K562 (cell line): ENCODE data around the gene ZNF318. TPM values are rescaled to one million over a fixed set of nuclear protein-coding genes. Genes with fewer than 3 reads are reported as not detected.

Experiments
- ARID2 ChIP-seq: fragments of 450-650 bp; IDR thresholded peaks from 2 replicates; pipeline ENCODE4 v1.6.1; 2017; ENCODE audit warnings: antibody characterized with exemption, mild to moderate bottlenecking
- HMBOX1 ChIP-seq: sonication (generic); IDR thresholded peaks from 2 replicates; pipeline ENCODE4 v1.6.1; 2016
- KAT2B ChIP-seq: IDR thresholded peaks from one replicate; pipeline ENCODE4 v1.6.1; 2012; ENCODE audit warnings: low read depth, mild to moderate bottlenecking, control low read depth, inconsistent platforms, low read length, moderate library complexity
- PTTG1 ChIP-seq: fragments of 450-650 bp; IDR thresholded peaks from 2 replicates; pipeline ENCODE4 v1.6.1; 2016; ENCODE audit warnings: low read depth, mild to moderate bottlenecking, missing genetic modification characterization, missing compliant biosample characterization
- ZC3H4 ChIP-seq: sonication (generic); formaldehyde crosslinking; IDR thresholded peaks from 2 replicates; pipeline ENCODE4 v1.9.0; 2021; ENCODE audit warnings: missing genetic modification reagents, borderline replicate concordance
- ZFP1 ChIP-seq: fragments of 450-650 bp; formaldehyde crosslinking; IDR thresholded peaks from 2 replicates; pipeline ENCODE4 v1.4.0; 2020; ENCODE audit warnings: mild to moderate bottlenecking, mixed read lengths
- ZNF146 ChIP-seq: IDR thresholded peaks from one replicate; pipeline ENCODE4 v1.6.1; 2018; ENCODE audit warnings: missing compliant biosample characterization; ENCODE audit not compliant: unreplicated experiment
- polyA plus RNA-seq, 8 experiments: library from polyadenylated mRNA; depleted of rRNA in 4 of 8; stranded (reverse) in 5 of 8; unstranded in 3 of 8; fragments of >200 nt; fragmentation: Nextera tagmentation in 2 of 8; fragmentation: Illumina TruSeq in 1 of 8; extraction: Ambion mirVana in 2 of 8; extraction: Trizol in 1 of 8; gene quantifications; 2 replicates each; pipeline versions ENCODE4 v1.2.1 to v1.2.3, GENCODE V29; 2011 to 2014; ENCODE audit warnings: inconsistent platforms in 1 of 8, missing spikeins in 1 of 8
- total RNA-seq, 7 experiments: library from RNA; depleted of rRNA in 6 of 7; stranded (reverse); fragments of >200 nt in 6 of 7; fragmentation: Illumina TruSeq in 2 of 7; extraction: Trizol in 2 of 7; gene quantifications; 2 replicates each; pipeline versions ENCODE4 v1.2.1 to v1.2.3, GENCODE V29; 2011 to 2021; ENCODE audit warnings: low replicate concordance in 1 of 7
- TF ChIP-seq, protein P1 (sequence below), 2 experiments: IDR thresholded peaks; 2 replicates each; pipeline ENCODE4 v1.6.1; 2012; ENCODE audit warnings: improper control_type of control experiment in 2 of 2, low read depth in 2 of 2, low read length in 2 of 2, borderline replicate concordance in 1 of 2
- TF ChIP-seq, protein P2 (sequence below), 2 experiments: fragments of 450-650 bp; IDR thresholded peaks; 2 replicates each; pipeline ENCODE4 v1.6.1; 2018; ENCODE audit warnings: mild to moderate bottlenecking in 2 of 2, low read depth in 1 of 2; ENCODE audit not compliant: partially characterized antibody in 2 of 2
- TF ChIP-seq, protein P3 (sequence below): fragments of 450-650 bp; IDR thresholded peaks from 2 replicates; pipeline ENCODE4 v1.6.1; 2018; ENCODE audit not compliant: partially characterized antibody
- TF ChIP-seq, protein P4 (sequence below): sonication (generic); formaldehyde crosslinking; IDR thresholded peaks from 2 replicates; pipeline ENCODE4 v1.4.0; 2020; ENCODE audit warnings: mild to moderate bottlenecking, missing genetic modification reagents

ZNF318 gene
- total and polyA plus RNA-seq, 9 of the 15 experiments (the other 6 are each of a cell fraction or from before 2014, with no cell fraction given), result 3.2 to 19.0 (median 9.2) TPM

DNA sequence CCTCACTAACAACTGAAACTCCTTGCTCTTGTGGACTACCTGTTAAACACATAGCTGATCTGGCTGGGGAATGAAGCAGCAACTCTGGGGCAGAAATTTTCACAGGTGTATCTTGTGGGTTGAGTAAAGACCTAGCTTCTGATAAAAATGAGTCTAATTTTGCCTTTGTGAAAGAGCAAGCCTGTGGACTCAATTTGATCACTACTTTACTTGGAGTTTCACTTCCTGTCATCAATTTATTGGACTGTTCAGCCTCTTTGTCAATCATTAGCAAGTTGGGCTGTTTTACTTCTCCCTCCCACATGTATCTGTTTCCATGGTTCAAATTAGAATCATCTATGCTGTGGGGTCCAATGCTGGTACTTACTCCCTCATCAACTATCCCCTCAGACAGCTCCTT lies 31.2 kb downstream of the ZNF318 start (continued):
- TF ChIP-seq HMBOX1, result no peak
- no peak for TF ChIP-seq ZNF146 (CRISPR knock-in tag)
- no peak for TF ChIP-seq PTTG1
- TF ChIP-seq ARID2, result no peak
- TF ChIP-seq, protein P1, sequence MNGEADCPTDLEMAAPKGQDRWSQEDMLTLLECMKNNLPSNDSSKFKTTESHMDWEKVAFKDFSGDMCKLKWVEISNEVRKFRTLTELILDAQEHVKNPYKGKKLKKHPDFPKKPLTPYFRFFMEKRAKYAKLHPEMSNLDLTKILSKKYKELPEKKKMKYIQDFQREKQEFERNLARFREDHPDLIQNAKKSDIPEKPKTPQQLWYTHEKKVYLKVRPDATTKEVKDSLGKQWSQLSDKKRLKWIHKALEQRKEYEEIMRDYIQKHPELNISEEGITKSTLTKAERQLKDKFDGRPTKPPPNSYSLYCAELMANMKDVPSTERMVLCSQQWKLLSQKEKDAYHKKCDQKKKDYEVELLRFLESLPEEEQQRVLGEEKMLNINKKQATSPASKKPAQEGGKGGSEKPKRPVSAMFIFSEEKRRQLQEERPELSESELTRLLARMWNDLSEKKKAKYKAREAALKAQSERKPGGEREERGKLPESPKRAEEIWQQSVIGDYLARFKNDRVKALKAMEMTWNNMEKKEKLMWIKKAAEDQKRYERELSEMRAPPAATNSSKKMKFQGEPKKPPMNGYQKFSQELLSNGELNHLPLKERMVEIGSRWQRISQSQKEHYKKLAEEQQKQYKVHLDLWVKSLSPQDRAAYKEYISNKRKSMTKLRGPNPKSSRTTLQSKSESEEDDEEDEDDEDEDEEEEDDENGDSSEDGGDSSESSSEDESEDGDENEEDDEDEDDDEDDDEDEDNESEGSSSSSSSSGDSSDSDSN (IDR thresholded peaks at IDR 0.05; ENCODE audit: borderline replicate concordance in 1 of 2, low read depth in 2 of 2, low read length in 2 of 2), result no peak
- TF ChIP-seq, protein P2, sequence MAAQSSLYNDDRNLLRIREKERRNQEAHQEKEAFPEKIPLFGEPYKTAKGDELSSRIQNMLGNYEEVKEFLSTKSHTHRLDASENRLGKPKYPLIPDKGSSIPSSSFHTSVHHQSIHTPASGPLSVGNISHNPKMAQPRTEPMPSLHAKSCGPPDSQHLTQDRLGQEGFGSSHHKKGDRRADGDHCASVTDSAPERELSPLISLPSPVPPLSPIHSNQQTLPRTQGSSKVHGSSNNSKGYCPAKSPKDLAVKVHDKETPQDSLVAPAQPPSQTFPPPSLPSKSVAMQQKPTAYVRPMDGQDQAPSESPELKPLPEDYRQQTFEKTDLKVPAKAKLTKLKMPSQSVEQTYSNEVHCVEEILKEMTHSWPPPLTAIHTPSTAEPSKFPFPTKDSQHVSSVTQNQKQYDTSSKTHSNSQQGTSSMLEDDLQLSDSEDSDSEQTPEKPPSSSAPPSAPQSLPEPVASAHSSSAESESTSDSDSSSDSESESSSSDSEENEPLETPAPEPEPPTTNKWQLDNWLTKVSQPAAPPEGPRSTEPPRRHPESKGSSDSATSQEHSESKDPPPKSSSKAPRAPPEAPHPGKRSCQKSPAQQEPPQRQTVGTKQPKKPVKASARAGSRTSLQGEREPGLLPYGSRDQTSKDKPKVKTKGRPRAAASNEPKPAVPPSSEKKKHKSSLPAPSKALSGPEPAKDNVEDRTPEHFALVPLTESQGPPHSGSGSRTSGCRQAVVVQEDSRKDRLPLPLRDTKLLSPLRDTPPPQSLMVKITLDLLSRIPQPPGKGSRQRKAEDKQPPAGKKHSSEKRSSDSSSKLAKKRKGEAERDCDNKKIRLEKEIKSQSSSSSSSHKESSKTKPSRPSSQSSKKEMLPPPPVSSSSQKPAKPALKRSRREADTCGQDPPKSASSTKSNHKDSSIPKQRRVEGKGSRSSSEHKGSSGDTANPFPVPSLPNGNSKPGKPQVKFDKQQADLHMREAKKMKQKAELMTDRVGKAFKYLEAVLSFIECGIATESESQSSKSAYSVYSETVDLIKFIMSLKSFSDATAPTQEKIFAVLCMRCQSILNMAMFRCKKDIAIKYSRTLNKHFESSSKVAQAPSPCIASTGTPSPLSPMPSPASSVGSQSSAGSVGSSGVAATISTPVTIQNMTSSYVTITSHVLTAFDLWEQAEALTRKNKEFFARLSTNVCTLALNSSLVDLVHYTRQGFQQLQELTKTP (IDR thresholded peaks at IDR 0.05; ENCODE audit: low read depth in 1 of 2, partially characterized antibody in 2 of 2), result no peak
- TF ChIP-seq, protein P3, sequence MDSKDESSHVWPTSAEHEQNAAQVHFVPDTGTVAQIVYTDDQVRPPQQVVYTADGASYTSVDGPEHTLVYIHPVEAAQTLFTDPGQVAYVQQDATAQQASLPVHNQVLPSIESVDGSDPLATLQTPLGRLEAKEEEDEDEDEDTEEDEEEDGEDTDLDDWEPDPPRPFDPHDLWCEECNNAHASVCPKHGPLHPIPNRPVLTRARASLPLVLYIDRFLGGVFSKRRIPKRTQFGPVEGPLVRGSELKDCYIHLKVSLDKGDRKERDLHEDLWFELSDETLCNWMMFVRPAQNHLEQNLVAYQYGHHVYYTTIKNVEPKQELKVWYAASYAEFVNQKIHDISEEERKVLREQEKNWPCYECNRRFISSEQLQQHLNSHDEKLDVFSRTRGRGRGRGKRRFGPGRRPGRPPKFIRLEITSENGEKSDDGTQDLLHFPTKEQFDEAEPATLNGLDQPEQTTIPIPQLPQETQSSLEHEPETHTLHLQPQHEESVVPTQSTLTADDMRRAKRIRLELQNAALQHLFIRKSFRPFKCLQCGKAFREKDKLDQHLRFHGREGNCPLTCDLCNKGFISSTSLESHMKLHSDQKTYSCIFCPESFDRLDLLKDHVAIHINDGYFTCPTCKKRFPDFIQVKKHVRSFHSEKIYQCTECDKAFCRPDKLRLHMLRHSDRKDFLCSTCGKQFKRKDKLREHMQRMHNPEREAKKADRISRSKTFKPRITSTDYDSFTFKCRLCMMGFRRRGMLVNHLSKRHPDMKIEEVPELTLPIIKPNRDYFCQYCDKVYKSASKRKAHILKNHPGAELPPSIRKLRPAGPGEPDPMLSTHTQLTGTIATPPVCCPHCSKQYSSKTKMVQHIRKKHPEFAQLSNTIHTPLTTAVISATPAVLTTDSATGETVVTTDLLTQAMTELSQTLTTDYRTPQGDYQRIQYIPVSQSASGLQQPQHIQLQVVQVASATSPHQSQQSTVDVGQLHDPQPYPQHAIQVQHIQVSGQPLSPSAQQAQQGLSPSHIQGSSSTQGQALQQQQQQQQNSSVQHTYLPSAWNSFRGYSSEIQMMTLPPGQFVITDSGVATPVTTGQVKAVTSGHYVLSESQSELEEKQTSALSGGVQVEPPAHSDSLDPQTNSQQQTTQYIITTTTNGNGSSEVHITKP, result no peak
- no peak for TF ChIP-seq ZC3H4 (CRISPR knock-in tag)
- no peak for TF ChIP-seq ZFP1 (CRISPR knock-in tag)
- TF ChIP-seq KAT2B, result no peak
- TF ChIP-seq, protein P4, sequence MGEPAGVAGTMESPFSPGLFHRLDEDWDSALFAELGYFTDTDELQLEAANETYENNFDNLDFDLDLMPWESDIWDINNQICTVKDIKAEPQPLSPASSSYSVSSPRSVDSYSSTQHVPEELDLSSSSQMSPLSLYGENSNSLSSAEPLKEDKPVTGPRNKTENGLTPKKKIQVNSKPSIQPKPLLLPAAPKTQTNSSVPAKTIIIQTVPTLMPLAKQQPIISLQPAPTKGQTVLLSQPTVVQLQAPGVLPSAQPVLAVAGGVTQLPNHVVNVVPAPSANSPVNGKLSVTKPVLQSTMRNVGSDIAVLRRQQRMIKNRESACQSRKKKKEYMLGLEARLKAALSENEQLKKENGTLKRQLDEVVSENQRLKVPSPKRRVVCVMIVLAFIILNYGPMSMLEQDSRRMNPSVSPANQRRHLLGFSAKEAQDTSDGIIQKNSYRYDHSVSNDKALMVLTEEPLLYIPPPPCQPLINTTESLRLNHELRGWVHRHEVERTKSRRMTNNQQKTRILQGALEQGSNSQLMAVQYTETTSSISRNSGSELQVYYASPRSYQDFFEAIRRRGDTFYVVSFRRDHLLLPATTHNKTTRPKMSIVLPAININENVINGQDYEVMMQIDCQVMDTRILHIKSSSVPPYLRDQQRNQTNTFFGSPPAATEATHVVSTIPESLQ (CRISPR knock-in tag), result no peak
